HCT116 (cell line): ENCODE results near the gene ZNF814. TPM values are rescaled to one million over a fixed set of nuclear protein-coding genes. Genes with fewer than 3 reads are reported as not detected.
"Not testable (repeated sequence)": the region's sequence is repeated elsewhere in the genome, so short reads cannot be mapped to it uniquely, and the experiment has no call there.

ENCODE experiments used
- ATAC-seq: fragments of 200-7000 bp; cut with Tn5 transposase; 2 replicates; pipeline ENCODE4 v1.9.1; 2020; ENCODE audit warnings: mild to moderate bottlenecking, moderate library complexity
- BruUV-seq: library from RNA; stranded (reverse); fragments of 400-500 nt; replicated peaks from 2 replicates; lab custom pipeline; 2021; lab: Mats Ljungman, UMichigan
- CTCF ChIA-PET: fragments of 300-600 bp; sonication (Branson Sonifier 250); formaldehyde crosslinking; loops from one replicate; lab custom pipeline; 2021; ENCODE audit warnings: antibody characterized with exemption; lab: Charles Lee
- POLR2A ChIA-PET: fragments of 300-600, 350-600 bp; sonication (Branson Sonifier 250); formaldehyde crosslinking; loops from one replicate; lab custom pipeline; 2021; ENCODE audit warnings: antibody characterized with exemption; lab: Charles Lee
- RAD21 ChIA-PET, 2 experiments: fragments of 300-600 bp; sonication (Branson Sonifier 250); formaldehyde crosslinking; loops; one replicate each; lab custom pipeline; 2023; ENCODE audit warnings: low total read pairs in 2 of 2; ENCODE audit not compliant: uncharacterized antibody in 2 of 2, unreplicated experiment in 2 of 2, low non-redundant PET in 1 of 2; lab: Charles Lee
- DNase-seq: peaks from one replicate; pipeline ENCODE4 v3.0.0-alpha.2; 2010; ENCODE audit warnings: low read depth, low spot score
- H2AFZ ChIP-seq: fragments of 200-600 bp; shearing (Covaris generic), sonication (generic); 2 replicates; pipeline ENCODE4 v1.6.1; 2017; ENCODE audit warnings: low read depth, mixed run types, mixed read lengths, antibody characterized with exemption, low read length; ENCODE audit not compliant: poor library complexity, severe bottlenecking
- H3K27ac ChIP-seq: 2 replicates; pipeline ENCODE4 v1.5.1; 2012; ENCODE audit warnings: low read depth, low read length
- H3K27me3 ChIP-seq: fragments of 200-600 bp; sonication (generic); 2 replicates; pipeline ENCODE4 v1.6.1; 2016; ENCODE audit warnings: mixed run types, low read length, mixed read lengths; ENCODE audit not compliant: insufficient read depth
- H3K36me3 ChIP-seq, 2 experiments: fragments of 200-500 bp in 1 of 2; fragments of 200-600 bp in 1 of 2; sonication (Bioruptor generic) in 1 of 2; sonication (generic) in 1 of 2; 2 replicates each; pipeline versions ENCODE4 v1.5.1 to v1.6.1; 2014 to 2016; ENCODE audit warnings: low read length in 2 of 2, inconsistent platforms in 1 of 2, mixed read lengths in 1 of 2, mixed run types in 1 of 2; ENCODE audit not compliant: insufficient read depth in 2 of 2, control insufficient read depth in 1 of 2
- H3K4me1 ChIP-seq, 2 experiments: fragments of 200-600 bp in 1 of 2; sonication (generic) in 1 of 2; 2 replicates each; pipeline versions ENCODE4 v1.5.1 to v1.6.1; 2012 to 2017; ENCODE audit warnings: low read length in 2 of 2, inconsistent platforms in 1 of 2, mild to moderate bottlenecking in 1 of 2, mixed read lengths in 1 of 2, mixed run types in 1 of 2, moderate library complexity in 1 of 2; ENCODE audit not compliant: insufficient read depth in 2 of 2, control insufficient read depth in 1 of 2
- H3K4me2 ChIP-seq: fragments of 200-600 bp; sonication (generic); 2 replicates; pipeline ENCODE4 v1.6.1; 2017; ENCODE audit warnings: mixed run types, low read length, mixed read lengths
- H3K4me3 ChIP-seq, 2 experiments: fragments of 200-600 bp in 1 of 2; sonication (generic) in 1 of 2; replicated peaks in 1 of 2; 2 replicates each; pipeline ENCODE4 v1.5.1; 2011 to 2016; ENCODE audit warnings: low read length in 2 of 2, control low read depth in 1 of 2, low read depth in 1 of 2, mild to moderate bottlenecking in 1 of 2, mixed read lengths in 1 of 2, mixed run types in 1 of 2
- H3K79me2 ChIP-seq: fragments of 200-600 bp; sonication (generic); 2 replicates; pipeline ENCODE4 v1.6.1; 2017; ENCODE audit warnings: mild to moderate bottlenecking, mixed run types, low read length, moderate library complexity, mixed read lengths; ENCODE audit not compliant: insufficient read depth
- H3K9ac ChIP-seq: fragments of 200-600 bp; sonication (generic); 2 replicates; pipeline ENCODE4 v1.6.1; 2016; ENCODE audit warnings: low read length, mixed read lengths
- H3K9me2 ChIP-seq: fragments of 200-600 bp; sonication (generic), shearing (Covaris generic); 2 replicates; pipeline ENCODE4 v1.6.1; 2017; ENCODE audit warnings: mixed run types, mild to moderate bottlenecking, moderate library complexity; ENCODE audit not compliant: insufficient read depth
- H3K9me3 ChIP-seq, 2 experiments: fragments of 200-500 bp in 1 of 2; fragments of 200-600 bp in 1 of 2; sonication (Bioruptor generic) in 1 of 2; sonication (generic) in 1 of 2; 2 replicates each; pipeline ENCODE4 v1.6.1; 2014 to 2017; ENCODE audit warnings: low read length in 2 of 2, mixed read lengths in 2 of 2, inconsistent platforms in 1 of 2, low read depth in 1 of 2, mild to moderate bottlenecking in 1 of 2, mixed run types in 1 of 2, moderate library complexity in 1 of 2; ENCODE audit not compliant: control insufficient read depth in 1 of 2, insufficient read depth in 1 of 2
- H4K20me1 ChIP-seq: fragments of 200-600 bp; sonication (generic), shearing (Covaris generic); 2 replicates; pipeline ENCODE4 v1.6.1; 2017; ENCODE audit warnings: mixed run types, mild to moderate bottlenecking, moderate library complexity; ENCODE audit not compliant: insufficient read depth
- ELF1 ChIP-seq: IDR thresholded peaks from 2 replicates; pipeline ENCODE4 v1.6.1; 2012; ENCODE audit warnings: low read depth, borderline replicate concordance
- FOSL1 ChIP-seq: IDR thresholded peaks from 2 replicates; pipeline ENCODE4 v1.6.1; 2012; ENCODE audit warnings: low read depth
- POLR2A ChIP-seq: IDR thresholded peaks from 2 replicates; pipeline ENCODE4 v1.7.0; 2011; ENCODE audit warnings: borderline replicate concordance; ENCODE audit not compliant: insufficient read depth, insufficient read length; ENCODE audit errors: extremely low read depth
- REST ChIP-seq: IDR thresholded peaks from 2 replicates; pipeline ENCODE4 v1.6.1; 2012; ENCODE audit warnings: low read depth
- SIN3A ChIP-seq: IDR thresholded peaks from 2 replicates; pipeline ENCODE4 v1.6.1; 2012; ENCODE audit warnings: low read depth
- intact Hi-C: fragments of 100-400 bp; cut with micrococcal nuclease; formaldehyde crosslinking; loops from 2 replicates; pipeline ENCODE4 v1.10.0; 2022
- total RNA-seq: library from RNA; stranded (reverse); gene quantifications from one replicate; pipeline ENCODE4 v1.2.1, GENCODE V29; 2021; ENCODE audit not compliant: unreplicated experiment

ZNF814 gene
- total RNA-seq, 1 experiment from 2014 or later = 2.5 TPM

- H3K4me2 ChIP-seq, H3K27me3 ChIP-seq, ATAC-seq, intact Hi-C loops, H3K4me3 ChIP-seq, BruUV-seq, H2AFZ ChIP-seq, DNase-seq, H4K20me1 ChIP-seq, RAD21 ChIA-PET, H3K9ac ChIP-seq, POLR2A ChIA-PET, H3K9me2 ChIP-seq, H3K4me1 ChIP-seq, H3K27ac ChIP-seq, H3K9me3 ChIP-seq, CTCF ChIA-PET: not testable (repeated sequence)
- Histone ChIP-seq H3K79me2 (peaks cover 79% of the 10 kb centered on the region), H3K36me3 (peaks cover 2 to 12% of the 10 kb centered on the region in 2 experiments; a peak in 3 of 4 replicates)
Observed at GRCh38 chr19:57847164-57847563, 41.7 kb downstream of the ZNF814 start.

GRCh38 chr19:57841122-57841763 is 47.6 kb downstream of the ZNF814 start:
- intact Hi-C loops = no loop called here
- POLR2A ChIA-PET = no interaction called here
- TF ChIP-seq FOSL1 = no peak
- TF ChIP-seq REST = no peak
- no peak for TF ChIP-seq ELF1
- no peak for TF ChIP-seq POLR2A
- TF ChIP-seq SIN3A = no peak

GRCh38 chr19:57838622-57839191 is 50.1 kb downstream of the ZNF814 start:
- H2AFZ ChIP-seq, BruUV-seq, POLR2A ChIA-PET, H3K27ac ChIP-seq, H3K4me1 ChIP-seq, H4K20me1 ChIP-seq, H3K9me3 ChIP-seq, DNase-seq, intact Hi-C loops, H3K4me2 ChIP-seq, CTCF ChIA-PET, H3K9me2 ChIP-seq, H3K9ac ChIP-seq, RAD21 ChIA-PET, ATAC-seq, H3K27me3 ChIP-seq, H3K4me3 ChIP-seq: not testable (repeated sequence)
- peaks cover 8 to 24% of the 10 kb centered on the region in 2 experiments for H3K36me3 ChIP-seq
- H3K79me2 ChIP-seq = peaks cover 70% of the 10 kb centered on the region

More at GRCh38 chr19:57841122-57841763, 47.6 kb downstream of the ZNF814 start:
- Histone ChIP-seq H3K4me1 (no peaks in the 10 kb centered on the region), H3K9me3 (no peaks in the 10 kb centered on the region), H3K9me2 (no peaks in the 10 kb centered on the region), H3K36me3 (peaks cover 10 to 24% of the 10 kb centered on the region in 2 experiments), H3K9ac (no peak overlapping the region), H4K20me1 (peaks cover 3% of the 10 kb centered on the region; the same call in 1 of the 2 replicates), H3K79me2 (peaks cover 91% of the 10 kb centered on the region), H2AFZ (no peak overlapping the region), H3K4me2 (no peak overlapping the region), H3K27ac (no peak overlapping the region), H3K27me3 (no peaks in the 10 kb centered on the region), H3K4me3 (no peak overlapping the region)
- DNase-seq = no peak
- no peak for ATAC-seq
- no TSS peak for BruUV-seq
- CTCF ChIA-PET = no interaction called here
- RAD21 ChIA-PET = no interaction called here
